ENCODE data around the gene KLC1.

Gene KLC1

GRCh38 chr14:103724116-103724515 is 95.1 kb downstream of the KLC1 start:
- DNase-seq: no peak

GRCh38 chr14:103725001-103725682 is 96.1 kb downstream of the KLC1 start:
- DNase-seq: no peak

GRCh38 chr14:103725739-103726395 is 96.9 kb downstream of the KLC1 start:
- DNase-seq: no peak

- no peak for DNase-seq
These were observed 97.5 kb downstream of the KLC1 start for GRCh38 chr14:103726474-103726873.

- no peak for DNase-seq
These were observed 98.4 kb downstream of the KLC1 start for GRCh38 chr14:103727313-103727980.

GRCh38 chr14:103728141-103728540 is 99.1 kb downstream of the KLC1 start:
- DNase-seq: no peak

GRCh38 chr14:103728721-103729120 is 99.7 kb downstream of the KLC1 start:
- DNase-seq: no peak

GRCh38 chr14:103729496-103730448 is 100.8 kb downstream of the KLC1 start:
- DNase-seq: no peak

- no peak for DNase-seq
These were observed 101.6 kb downstream of the KLC1 start for GRCh38 chr14:103730490-103731035.

GRCh38 chr14:103731481-103731880 is 102.5 kb downstream of the KLC1 start:
- no peak for DNase-seq

- no peak for DNase-seq
These were observed 103.2 kb downstream of the KLC1 start for GRCh38 chr14:103731916-103732867.

GRCh38 chr14:103732868-103733620 is 104.0 kb downstream of the KLC1 start:
- DNase-seq: no peak

GRCh38 chr14:103733651-103734050 is 104.6 kb downstream of the KLC1 start:
- DNase-seq: no peak

GRCh38 chr14:103734081-103734888 is 105.3 kb downstream of the KLC1 start:
- DNase-seq: no peak

GRCh38 chr14:103735022-103735421 is 106.0 kb downstream of the KLC1 start:
- no peak for DNase-seq

- no peak for DNase-seq
These were observed 106.4 kb downstream of the KLC1 start for GRCh38 chr14:103735439-103735814.

- no peak for DNase-seq
These were observed 107.0 kb downstream of the KLC1 start for GRCh38 chr14:103735815-103736545.

GRCh38 chr14:103736546-103737431 is 107.8 kb downstream of the KLC1 start:
- no peak for DNase-seq

Measured in activated CD4-positive, alpha-beta T cell treated with anti-CD3 and anti-CD28 coated beads, Interleukin-2, Interleukin-6, amounts not matched to agents 100 ng/mL and 50 ng/mL, durations not matched to agents 16 hours and 8 hours (primary cell).